WTC11 (cell line): Measurements from ENCODE around the gene AIP. TPM values are rescaled to one million over a fixed set of nuclear protein-coding genes. Genes with fewer than 3 reads are reported as not detected.

Source experiments
- ATAC-seq: fragments of 200-7000 bp; cut with Tn5 transposase; 2 replicates; pipeline ENCODE4 v1.10.0; 2021; ENCODE audit warnings: mild to moderate bottlenecking, moderate library complexity
- CTCF ChIA-PET: fragments of 300-600 bp; sonication (Branson Sonifier 250); formaldehyde crosslinking; loops from one replicate; lab custom pipeline; 2021; ENCODE audit warnings: antibody characterized with exemption; lab: Charles Lee
- POLR2A ChIA-PET: fragments of 350-600 bp; sonication (Branson Sonifier 250); formaldehyde crosslinking; loops from one replicate; lab custom pipeline; 2021; ENCODE audit warnings: antibody characterized with exemption; lab: Charles Lee
- DNase-seq: peaks from one replicate; pipeline ENCODE4 v3.0.0; 2021; ENCODE audit warnings: low spot score
- H3K27ac Mint-ChIP-seq: 2 replicates; pipeline ENCODE4 v1.8.0; 2021; ENCODE audit warnings: mixed read lengths
- H3K27me3 Mint-ChIP-seq: 2 replicates; pipeline ENCODE4 v1.8.0; 2021; ENCODE audit warnings: low read depth, mild to moderate bottlenecking, moderate library complexity, mixed read lengths
- H3K36me3 Mint-ChIP-seq: 2 replicates; pipeline ENCODE4 v1.8.0; 2021; ENCODE audit warnings: mixed read lengths
- H3K4me1 Mint-ChIP-seq: 2 replicates; pipeline ENCODE4 v1.8.0; 2022; ENCODE audit warnings: mixed read lengths
- H3K4me3 Mint-ChIP-seq: 2 replicates; pipeline ENCODE4 v1.8.0; 2021; ENCODE audit warnings: mild to moderate bottlenecking, moderate library complexity, mixed read lengths
- H3K9me3 Mint-ChIP-seq: 2 replicates; pipeline ENCODE4 v1.8.0; 2021; ENCODE audit warnings: mixed read lengths
- ATF1 ChIP-seq: sonication (generic); formaldehyde crosslinking; IDR thresholded peaks from 2 replicates; pipeline ENCODE4 v1.8.1; 2023; ENCODE audit warnings: mild to moderate bottlenecking, moderate library complexity, missing genetic modification reagents
- ATF3 ChIP-seq: sonication (generic); formaldehyde crosslinking; conservative IDR thresholded peaks from 2 replicates; pipeline ENCODE4 v1.8.1; 2022; ENCODE audit warnings: mild to moderate bottlenecking, missing genetic modification reagents
- E2F4 ChIP-seq: sonication (generic); formaldehyde crosslinking; IDR thresholded peaks from 2 replicates; pipeline ENCODE4 v1.8.1; 2022; ENCODE audit warnings: low read depth, mild to moderate bottlenecking, moderate library complexity, missing genetic modification reagents, borderline replicate concordance
- FOXJ3 ChIP-seq: sonication (generic); formaldehyde crosslinking; IDR thresholded peaks from 2 replicates; pipeline ENCODE4 v1.9.0; 2021; ENCODE audit warnings: missing genetic modification reagents, mild to moderate bottlenecking, borderline replicate concordance
- GRHL2 ChIP-seq: fragments of 250-450 bp; sonication (Bioruptor Pico); IDR thresholded peaks from 2 replicates; pipeline ENCODE4 v1.8.0; 2022; ENCODE audit warnings: mild to moderate bottlenecking, moderate library complexity; ENCODE audit not compliant: insufficient replicate concordance, severe bottlenecking
- NFATC4 ChIP-seq: fragments of 250-450 bp; sonication (Bioruptor Pico); IDR thresholded peaks from 2 replicates; pipeline ENCODE4 v1.9.0; 2021; ENCODE audit warnings: mild to moderate bottlenecking
- NR2C2 ChIP-seq: sonication (generic); formaldehyde crosslinking; IDR thresholded peaks from 2 replicates; pipeline ENCODE4 v1.8.0; 2022; ENCODE audit warnings: mild to moderate bottlenecking, missing genetic modification reagents
- NR3C1 ChIP-seq: sonication (generic); formaldehyde crosslinking; conservative IDR thresholded peaks from 2 replicates; pipeline ENCODE4 v1.8.1; 2023; ENCODE audit warnings: low read depth, mild to moderate bottlenecking, missing genetic modification reagents
- OVOL2 ChIP-seq: fragments of 250-450 bp; sonication (Bioruptor Pico); IDR thresholded peaks from 2 replicates; pipeline ENCODE4 v1.9.0; 2021; ENCODE audit warnings: mild to moderate bottlenecking, borderline replicate concordance
- PRRX2 ChIP-seq: fragments of 250-450 bp; sonication (Bioruptor Pico); IDR thresholded peaks from 2 replicates; pipeline ENCODE4 v1.8.0; 2021; ENCODE audit warnings: mild to moderate bottlenecking
- RORB ChIP-seq: fragments of 250-450 bp; sonication (Bioruptor Pico); IDR thresholded peaks from 2 replicates; pipeline ENCODE4 v1.9.0; 2021; ENCODE audit warnings: mild to moderate bottlenecking
- SMAD3 ChIP-seq: sonication (generic); formaldehyde crosslinking; IDR thresholded peaks from 2 replicates; pipeline ENCODE4 v1.8.0; 2022; ENCODE audit warnings: missing genetic modification reagents, mild to moderate bottlenecking, borderline replicate concordance
- ZBTB21 ChIP-seq: sonication (generic); formaldehyde crosslinking; IDR thresholded peaks from 2 replicates; pipeline ENCODE4 v1.8.1; 2023; ENCODE audit warnings: mild to moderate bottlenecking, missing genetic modification reagents, borderline replicate concordance
- ZNF121 ChIP-seq: sonication (generic); formaldehyde crosslinking; IDR thresholded peaks from 2 replicates; pipeline ENCODE4 v1.8.0; 2023; ENCODE audit warnings: missing genetic modification reagents
- ZNF138 ChIP-seq: sonication (generic); formaldehyde crosslinking; conservative IDR thresholded peaks from 2 replicates; pipeline ENCODE4 v1.8.1; 2022; ENCODE audit warnings: mild to moderate bottlenecking, moderate library complexity, missing genetic modification reagents
- ZNF281 ChIP-seq: sonication (generic); formaldehyde crosslinking; IDR thresholded peaks from 2 replicates; pipeline ENCODE4 v1.8.0; 2023; ENCODE audit warnings: mild to moderate bottlenecking, missing genetic modification reagents
- total RNA-seq: library from RNA; stranded (reverse); gene quantifications from 3 replicates; pipeline ENCODE4 v1.2.3, GENCODE V29; 2021
- TF ChIP-seq, protein P1 (sequence below): sonication (generic); formaldehyde crosslinking; IDR thresholded peaks from 2 replicates; pipeline ENCODE4 v1.8.1; 2022; ENCODE audit warnings: missing genetic modification reagents, borderline replicate concordance
- TF ChIP-seq, protein P2 (sequence below): sonication (generic); formaldehyde crosslinking; IDR thresholded peaks from 2 replicates; pipeline ENCODE4 v1.8.1; 2023; ENCODE audit warnings: mild to moderate bottlenecking, moderate library complexity, missing genetic modification reagents
- TF ChIP-seq, protein P3 (sequence below): sonication (generic); formaldehyde crosslinking; IDR thresholded peaks from 2 replicates; pipeline ENCODE4 v1.8.0; 2023; ENCODE audit warnings: missing genetic modification reagents, mild to moderate bottlenecking, borderline replicate concordance
- TF ChIP-seq, protein P4 (sequence below): sonication (generic); formaldehyde crosslinking; IDR thresholded peaks from 2 replicates; pipeline ENCODE4 v1.8.1; 2023; ENCODE audit warnings: mild to moderate bottlenecking, missing genetic modification reagents, moderate library complexity

Gene AIP
- total RNA-seq, 1 experiment from 2014 or later = 32.8 TPM

DNA sequence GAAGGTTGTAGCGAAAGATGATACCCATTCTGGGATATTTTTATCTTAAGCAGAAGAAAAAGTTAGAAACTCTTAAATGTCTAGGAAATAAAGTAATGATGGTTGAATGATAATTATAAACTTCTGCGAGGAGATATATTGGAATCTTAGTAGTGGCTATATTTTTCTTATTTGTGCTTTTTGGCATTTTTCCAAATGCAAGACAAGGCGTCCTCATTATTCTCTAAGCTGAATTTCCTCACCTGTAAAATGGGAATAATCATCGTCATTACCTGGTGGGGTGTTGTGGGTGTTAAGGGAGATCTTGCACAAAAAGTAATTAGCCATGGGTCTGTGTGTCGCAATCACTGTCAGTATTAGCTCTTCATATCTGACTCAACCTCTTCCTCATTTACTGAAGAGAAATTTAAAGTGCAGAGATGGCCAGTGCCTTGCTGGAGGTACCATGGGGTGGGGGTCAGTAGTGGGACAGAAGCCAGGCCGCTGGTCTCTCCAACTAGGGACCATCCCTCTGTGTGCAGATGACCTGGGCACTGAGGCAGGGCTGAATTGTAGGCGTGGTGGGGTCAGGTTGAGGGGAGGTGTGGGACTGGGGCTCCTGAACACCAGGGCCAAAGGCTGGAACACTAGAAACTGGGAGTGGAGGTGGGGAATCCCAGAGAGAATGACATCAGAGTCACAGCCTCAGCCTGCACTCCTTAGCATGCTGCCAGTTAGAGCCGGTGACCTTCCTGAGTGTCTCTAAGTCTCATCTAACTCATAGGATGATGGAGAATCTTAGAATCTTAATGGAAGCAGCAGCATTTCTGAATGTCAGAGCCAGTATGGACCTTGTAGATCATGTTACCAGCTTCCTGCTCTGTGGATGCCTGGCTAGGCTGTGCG, 18.2 kb downstream of the AIP start:
- no peak overlapping the region for H3K27ac Mint-ChIP-seq
- DNase-seq = no peak
- H3K4me1 Mint-ChIP-seq = peaks cover 9% of the 10 kb centered on the region
- no peak for ATAC-seq
- H3K36me3 Mint-ChIP-seq = no peaks in the 10 kb centered on the region
- no peaks in the 10 kb centered on the region for H3K9me3 Mint-ChIP-seq
- POLR2A ChIA-PET = no interaction called here
- CTCF ChIA-PET = no interaction called here
- TF ChIP-seq RORB (CRISPR knock-in tag) (no peak), ZNF281 (CRISPR knock-in tag) (no peak), OVOL2 (CRISPR knock-in tag) (no peak), ATF3 (CRISPR knock-in tag) (no peak), ZNF121 (CRISPR knock-in tag) (no peak), NR3C1 (CRISPR knock-in tag) (no peak), SMAD3 (CRISPR knock-in tag) (no peak), ZNF138 (no peak), ATF1 (CRISPR knock-in tag) (no peak), ZBTB21 (no peak), PRRX2 (CRISPR knock-in tag) (no peak), E2F4 (CRISPR knock-in tag) (no peak), NR2C2 (CRISPR knock-in tag) (no peak), FOXJ3 (CRISPR knock-in tag) (no peak), NFATC4 (no peak), GRHL2 (CRISPR knock-in tag) (no peak)
- TF ChIP-seq, protein P1, sequence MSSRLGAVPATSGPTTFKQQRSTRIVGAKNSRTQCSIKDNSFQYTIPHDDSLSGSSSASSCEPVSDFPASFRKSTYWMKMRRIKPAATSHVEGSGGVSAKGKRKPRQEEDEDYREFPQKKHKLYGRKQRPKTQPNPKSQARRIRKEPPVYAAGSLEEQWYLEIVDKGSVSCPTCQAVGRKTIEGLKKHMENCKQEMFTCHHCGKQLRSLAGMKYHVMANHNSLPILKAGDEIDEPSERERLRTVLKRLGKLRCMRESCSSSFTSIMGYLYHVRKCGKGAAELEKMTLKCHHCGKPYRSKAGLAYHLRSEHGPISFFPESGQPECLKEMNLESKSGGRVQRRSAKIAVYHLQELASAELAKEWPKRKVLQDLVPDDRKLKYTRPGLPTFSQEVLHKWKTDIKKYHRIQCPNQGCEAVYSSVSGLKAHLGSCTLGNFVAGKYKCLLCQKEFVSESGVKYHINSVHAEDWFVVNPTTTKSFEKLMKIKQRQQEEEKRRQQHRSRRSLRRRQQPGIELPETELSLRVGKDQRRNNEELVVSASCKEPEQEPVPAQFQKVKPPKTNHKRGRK = no peak
- TF ChIP-seq, protein P2, sequence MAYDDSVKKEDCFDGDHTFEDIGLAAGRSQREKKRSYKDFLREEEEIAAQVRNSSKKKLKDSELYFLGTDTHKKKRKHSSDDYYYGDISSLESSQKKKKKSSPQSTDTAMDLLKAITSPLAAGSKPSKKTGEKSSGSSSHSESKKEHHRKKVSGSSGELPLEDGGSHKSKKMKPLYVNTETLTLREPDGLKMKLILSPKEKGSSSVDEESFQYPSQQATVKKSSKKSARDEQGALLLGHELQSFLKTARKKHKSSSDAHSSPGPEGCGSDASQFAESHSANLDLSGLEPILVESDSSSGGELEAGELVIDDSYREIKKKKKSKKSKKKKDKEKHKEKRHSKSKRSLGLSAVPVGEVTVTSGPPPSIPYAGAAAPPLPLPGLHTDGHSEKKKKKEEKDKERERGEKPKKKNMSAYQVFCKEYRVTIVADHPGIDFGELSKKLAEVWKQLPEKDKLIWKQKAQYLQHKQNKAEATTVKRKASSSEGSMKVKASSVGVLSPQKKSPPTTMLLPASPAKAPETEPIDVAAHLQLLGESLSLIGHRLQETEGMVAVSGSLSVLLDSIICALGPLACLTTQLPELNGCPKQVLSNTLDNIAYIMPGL (CRISPR knock-in tag) = no peak
- TF ChIP-seq, protein P3, sequence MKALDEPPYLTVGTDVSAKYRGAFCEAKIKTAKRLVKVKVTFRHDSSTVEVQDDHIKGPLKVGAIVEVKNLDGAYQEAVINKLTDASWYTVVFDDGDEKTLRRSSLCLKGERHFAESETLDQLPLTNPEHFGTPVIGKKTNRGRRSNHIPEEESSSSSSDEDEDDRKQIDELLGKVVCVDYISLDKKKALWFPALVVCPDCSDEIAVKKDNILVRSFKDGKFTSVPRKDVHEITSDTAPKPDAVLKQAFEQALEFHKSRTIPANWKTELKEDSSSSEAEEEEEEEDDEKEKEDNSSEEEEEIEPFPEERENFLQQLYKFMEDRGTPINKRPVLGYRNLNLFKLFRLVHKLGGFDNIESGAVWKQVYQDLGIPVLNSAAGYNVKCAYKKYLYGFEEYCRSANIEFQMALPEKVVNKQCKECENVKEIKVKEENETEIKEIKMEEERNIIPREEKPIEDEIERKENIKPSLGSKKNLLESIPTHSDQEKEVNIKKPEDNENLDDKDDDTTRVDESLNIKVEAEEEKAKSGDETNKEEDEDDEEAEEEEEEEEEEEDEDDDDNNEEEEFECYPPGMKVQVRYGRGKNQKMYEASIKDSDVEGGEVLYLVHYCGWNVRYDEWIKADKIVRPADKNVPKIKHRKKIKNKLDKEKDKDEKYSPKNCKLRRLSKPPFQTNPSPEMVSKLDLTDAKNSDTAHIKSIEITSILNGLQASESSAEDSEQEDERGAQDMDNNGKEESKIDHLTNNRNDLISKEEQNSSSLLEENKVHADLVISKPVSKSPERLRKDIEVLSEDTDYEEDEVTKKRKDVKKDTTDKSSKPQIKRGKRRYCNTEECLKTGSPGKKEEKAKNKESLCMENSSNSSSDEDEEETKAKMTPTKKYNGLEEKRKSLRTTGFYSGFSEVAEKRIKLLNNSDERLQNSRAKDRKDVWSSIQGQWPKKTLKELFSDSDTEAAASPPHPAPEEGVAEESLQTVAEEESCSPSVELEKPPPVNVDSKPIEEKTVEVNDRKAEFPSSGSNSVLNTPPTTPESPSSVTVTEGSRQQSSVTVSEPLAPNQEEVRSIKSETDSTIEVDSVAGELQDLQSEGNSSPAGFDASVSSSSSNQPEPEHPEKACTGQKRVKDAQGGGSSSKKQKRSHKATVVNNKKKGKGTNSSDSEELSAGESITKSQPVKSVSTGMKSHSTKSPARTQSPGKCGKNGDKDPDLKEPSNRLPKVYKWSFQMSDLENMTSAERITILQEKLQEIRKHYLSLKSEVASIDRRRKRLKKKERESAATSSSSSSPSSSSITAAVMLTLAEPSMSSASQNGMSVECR = no peak
- TF ChIP-seq, protein P4, sequence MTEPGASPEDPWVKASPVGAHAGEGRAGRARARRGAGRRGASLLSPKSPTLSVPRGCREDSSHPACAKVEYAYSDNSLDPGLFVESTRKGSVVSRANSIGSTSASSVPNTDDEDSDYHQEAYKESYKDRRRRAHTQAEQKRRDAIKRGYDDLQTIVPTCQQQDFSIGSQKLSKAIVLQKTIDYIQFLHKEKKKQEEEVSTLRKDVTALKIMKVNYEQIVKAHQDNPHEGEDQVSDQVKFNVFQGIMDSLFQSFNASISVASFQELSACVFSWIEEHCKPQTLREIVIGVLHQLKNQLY (CRISPR knock-in tag) = no peak
- TF ChIP-seq, all 79 proteins: peak for 0
- H3K27me3 Mint-ChIP-seq = peaks cover 12% of the 10 kb centered on the region
- H3K4me3 Mint-ChIP-seq = no peak overlapping the region
